ENCODE measurements around the gene RAPGEF1.
A peak's percentile ranks its signal among the peaks of the same experiment; 100 is the strongest.

DNA sequence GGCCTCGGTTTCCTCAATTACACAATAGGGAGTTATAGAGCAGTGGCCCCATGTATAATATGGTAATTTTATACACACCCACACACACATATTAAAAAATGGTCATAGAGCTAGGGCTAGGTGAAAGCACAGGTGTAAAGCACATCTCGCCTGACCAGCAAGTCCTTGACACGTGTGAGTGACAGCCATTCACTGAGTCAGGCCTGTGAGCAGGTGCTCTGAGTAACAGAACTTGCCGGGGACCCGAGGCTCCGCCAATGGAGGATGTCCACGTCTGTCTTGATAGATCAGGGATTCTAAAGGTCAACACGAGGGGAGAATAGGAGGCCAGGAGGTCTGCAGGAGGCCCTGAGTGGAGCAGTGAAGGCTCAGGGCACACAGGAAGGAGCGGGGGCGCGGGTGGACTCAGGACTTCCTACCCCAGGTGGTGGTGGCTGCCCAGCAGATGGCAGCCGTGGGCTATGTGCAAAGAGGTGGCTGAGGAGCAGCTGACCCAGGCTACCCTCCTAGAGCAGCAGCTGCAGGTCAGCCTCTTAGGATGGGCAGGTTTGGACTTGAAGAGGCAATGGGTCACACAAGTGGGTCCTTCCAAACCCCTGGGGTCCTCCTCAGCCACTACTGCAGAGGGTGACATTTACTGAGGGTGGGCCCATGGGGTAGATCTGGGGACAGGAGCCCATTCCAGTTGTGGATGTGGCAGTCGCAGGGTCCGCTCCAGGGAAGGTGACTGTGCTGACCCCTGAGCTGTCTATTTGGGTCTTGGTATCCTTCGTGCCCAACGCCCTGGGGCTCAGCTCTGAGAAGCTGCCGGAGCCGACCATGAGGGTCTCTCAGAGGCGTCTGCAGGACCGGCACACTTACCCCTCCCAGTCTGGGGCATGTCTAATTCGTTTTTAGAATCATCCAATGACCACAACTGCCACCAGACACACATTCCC is 148.7 kb downstream of the RAPGEF1 start:
- TF ChIP-seq, protein P1, sequence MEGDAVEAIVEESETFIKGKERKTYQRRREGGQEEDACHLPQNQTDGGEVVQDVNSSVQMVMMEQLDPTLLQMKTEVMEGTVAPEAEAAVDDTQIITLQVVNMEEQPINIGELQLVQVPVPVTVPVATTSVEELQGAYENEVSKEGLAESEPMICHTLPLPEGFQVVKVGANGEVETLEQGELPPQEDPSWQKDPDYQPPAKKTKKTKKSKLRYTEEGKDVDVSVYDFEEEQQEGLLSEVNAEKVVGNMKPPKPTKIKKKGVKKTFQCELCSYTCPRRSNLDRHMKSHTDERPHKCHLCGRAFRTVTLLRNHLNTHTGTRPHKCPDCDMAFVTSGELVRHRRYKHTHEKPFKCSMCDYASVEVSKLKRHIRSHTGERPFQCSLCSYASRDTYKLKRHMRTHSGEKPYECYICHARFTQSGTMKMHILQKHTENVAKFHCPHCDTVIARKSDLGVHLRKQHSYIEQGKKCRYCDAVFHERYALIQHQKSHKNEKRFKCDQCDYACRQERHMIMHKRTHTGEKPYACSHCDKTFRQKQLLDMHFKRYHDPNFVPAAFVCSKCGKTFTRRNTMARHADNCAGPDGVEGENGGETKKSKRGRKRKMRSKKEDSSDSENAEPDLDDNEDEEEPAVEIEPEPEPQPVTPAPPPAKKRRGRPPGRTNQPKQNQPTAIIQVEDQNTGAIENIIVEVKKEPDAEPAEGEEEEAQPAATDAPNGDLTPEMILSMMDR (IDR thresholded peaks at IDR 0.05): peak; percentile 73 to 74
- no peak for TF ChIP-seq POLR2AphosphoS5 (IDR thresholded peaks at IDR 0.05)
- TF ChIP-seq EP300 (IDR thresholded peaks at IDR 0.05): no peak
- no peak for TF ChIP-seq POLR2A (IDR thresholded peaks at IDR 0.05)
